Measurements from ENCODE around the gene NUDCD3.
"Not testable (repeated sequence)": the region's sequence is repeated elsewhere in the genome, so short reads cannot be mapped to it uniquely, and the experiment has no call there.

NUDCD3 gene

DNA sequence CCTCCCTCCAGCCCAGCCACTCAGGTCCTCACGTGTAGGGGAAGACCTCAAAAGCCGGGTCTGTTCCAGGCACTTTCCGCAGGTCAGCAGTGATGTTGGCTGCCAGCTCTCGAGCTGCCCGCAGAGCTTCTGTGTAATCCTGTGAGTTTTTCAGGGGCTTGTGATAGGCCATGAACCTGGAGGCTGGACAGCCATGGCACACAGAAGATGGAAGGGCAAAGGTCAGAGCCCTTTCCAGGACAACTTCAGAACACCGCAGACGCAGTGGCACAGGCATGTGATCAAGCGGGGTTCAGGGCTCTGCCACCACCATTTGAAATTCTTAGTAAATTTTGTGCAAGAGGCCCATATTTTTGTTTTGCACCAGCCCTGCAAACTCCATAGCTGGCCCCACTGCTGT lies 26.7 kb upstream of the NUDCD3 start:
- no peak for DNase-seq (ENCODE audit: low spot score)

DNA sequence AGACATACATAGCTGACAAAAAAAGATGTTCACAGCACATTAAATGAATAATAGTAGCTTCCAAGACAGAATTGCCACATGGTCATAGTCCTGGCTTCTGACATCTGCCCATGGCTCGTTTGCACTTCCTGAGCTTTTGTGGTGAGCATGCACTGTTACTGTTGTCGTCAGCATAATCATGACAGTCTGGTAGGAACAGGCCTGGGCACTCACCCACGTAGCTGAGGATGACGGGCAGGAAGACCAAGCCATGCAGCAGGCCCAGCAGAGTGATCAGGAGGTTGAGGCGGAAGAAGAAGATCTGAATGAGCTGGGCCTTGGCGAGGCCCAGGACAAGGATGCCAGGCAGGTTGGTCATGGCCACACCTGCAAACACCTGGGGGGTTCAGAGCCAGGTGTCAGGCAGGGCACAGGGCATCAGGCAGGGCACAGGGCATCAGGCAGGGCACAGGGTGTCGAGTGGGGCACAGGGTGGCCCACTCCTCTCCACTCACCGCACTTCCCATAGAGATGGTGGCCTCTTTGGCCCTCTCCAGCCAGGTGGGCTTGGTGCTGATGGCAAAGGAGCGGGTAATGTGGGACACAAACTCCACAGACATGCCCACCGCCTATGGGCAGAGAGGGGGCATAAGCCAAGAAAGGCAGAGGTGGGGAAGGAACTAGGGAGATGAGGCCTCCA lies 25.3 kb upstream of the NUDCD3 start:
- DNase-seq (ENCODE audit: low spot score): no peak

DNA sequence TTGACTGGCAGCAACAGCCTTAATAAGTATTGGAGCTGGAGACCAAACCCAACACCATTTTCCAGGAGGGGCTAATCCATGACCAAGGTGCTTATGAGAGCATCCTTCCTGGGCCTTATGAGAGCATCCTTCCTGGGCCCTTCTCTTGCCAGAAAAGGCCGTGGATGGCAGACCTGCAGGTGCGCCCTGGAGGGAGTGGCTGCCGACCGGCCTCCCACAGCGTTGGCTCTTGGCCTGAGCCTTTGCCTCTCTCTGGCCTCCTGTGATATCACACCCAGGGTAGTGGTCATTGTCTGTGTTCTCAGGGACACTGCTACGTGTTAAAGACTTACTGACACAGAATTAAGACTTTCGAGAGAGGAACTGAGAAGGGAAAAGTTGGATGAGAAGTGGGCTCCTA lies 22.3 kb upstream of the NUDCD3 start:
- no peak for DNase-seq (ENCODE audit: low spot score)

DNA sequence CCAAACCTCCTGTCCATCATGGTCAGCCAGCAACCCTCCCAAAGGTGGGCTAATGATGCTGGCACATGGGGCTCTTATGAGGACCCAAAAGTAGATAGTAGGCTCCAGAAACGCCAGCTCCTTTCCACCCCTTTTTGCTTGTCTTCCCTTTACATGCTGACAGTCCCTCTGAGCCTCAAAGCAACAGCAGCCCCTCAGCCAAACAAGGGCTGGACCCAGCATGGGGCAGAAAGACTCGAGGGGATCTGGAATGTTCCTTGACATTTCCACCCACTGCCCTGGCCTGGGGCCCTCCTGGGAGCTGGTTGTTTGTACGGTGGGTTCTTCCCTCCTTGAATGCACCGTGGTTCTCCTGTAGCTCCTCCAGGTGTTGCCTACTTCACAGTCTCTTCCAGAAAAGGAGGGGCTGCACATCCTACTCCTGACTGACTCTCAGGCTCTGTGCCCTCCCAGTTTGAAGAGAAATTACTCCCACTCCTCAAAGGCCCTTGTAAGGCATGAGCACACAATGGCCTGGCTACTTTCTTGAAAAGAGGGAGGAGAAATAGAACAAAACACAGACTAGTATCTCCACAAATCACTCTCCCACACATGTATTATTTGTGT lies 21.5 kb upstream of the NUDCD3 start:
- no peak for DNase-seq (ENCODE audit: low spot score)

DNA sequence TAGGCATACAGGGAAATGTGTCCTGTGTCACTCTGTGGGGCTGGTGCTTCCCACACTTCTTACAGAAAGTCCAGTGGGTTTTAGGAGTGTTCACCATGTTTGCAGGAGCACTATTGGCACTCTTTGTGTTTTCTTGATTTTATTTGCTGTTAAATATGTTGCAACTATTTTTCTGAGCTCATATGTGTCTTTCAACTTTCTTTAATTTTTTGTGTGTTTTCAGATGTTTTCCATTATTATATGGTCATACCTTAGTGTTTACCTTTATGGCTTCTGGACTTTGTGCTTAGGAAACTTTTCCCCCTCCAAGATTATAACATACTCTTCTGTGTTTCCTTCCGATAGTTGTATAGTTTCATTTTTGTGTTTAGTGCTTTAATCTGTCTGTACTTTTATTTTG lies 20.8 kb upstream of the NUDCD3 start:
- no peak for DNase-seq (ENCODE audit: low spot score)

DNA sequence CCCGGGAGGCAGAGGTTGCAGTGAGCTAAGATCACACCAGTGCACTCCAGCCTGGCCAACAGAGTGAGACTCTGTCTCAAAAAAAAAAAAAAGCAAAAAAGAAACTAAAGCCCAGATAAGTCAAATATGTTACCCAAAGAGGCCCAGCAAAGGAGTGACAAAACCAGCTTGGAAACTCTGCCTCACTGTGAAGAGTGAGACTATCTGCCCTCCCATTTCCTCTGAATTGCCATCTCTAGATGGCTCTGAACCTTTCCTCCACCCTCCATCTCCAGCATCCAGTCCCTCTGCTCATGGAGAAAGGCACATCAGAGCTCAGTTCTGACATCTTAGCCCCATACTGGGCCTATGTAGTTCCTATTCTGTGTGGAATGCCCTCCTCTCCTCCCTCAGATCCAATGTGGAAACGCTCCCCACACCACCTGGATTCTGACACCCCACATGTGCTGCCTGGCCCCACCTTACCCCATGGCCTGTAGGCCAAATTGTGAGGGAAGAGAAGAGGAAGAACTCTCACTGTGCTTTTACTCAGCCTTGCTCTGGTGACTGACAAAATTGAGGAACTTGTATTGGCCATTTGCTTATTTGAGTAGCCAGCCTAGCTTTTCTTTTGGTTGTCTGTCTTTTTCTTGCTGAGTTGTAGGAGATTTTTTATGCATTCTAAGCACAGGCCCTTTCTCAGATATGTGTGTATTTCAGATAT lies 18.0 kb upstream of the NUDCD3 start:
- no peak for DNase-seq (ENCODE audit: low spot score)

DNA sequence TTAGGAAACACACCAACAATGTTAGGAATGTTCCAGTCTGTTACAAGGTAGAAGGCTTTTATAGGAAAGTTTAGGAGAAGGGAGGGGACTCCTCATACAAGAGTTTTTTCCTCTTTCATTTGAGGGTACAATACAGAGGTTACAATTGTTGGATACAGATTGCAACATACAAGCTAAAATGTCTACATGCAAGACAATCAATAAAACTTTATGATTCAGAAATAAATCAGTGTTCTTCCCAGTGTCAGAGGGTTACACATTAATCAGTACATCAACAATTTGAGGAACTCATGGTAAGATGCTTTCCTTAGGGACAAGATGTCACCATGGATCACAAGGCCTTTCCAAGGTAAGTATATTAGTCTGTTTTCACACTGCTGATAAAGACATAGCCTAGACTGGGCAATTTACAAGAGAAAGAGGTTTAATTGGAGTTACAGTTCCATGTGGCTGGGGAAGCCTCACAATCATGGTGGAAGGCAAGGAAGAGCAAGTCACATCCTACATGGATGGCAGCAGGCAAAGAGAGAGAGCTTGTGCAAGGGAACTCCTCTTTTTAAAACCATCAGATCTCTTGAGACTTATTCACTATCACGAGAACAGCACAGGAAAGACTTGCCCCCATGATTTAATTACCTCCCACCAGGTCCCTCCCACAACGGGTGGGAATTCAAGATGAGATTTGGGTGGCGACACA lies 16.3 kb upstream of the NUDCD3 start:
- not testable (repeated sequence) for DNase-seq (ENCODE audit: low spot score)

DNA sequence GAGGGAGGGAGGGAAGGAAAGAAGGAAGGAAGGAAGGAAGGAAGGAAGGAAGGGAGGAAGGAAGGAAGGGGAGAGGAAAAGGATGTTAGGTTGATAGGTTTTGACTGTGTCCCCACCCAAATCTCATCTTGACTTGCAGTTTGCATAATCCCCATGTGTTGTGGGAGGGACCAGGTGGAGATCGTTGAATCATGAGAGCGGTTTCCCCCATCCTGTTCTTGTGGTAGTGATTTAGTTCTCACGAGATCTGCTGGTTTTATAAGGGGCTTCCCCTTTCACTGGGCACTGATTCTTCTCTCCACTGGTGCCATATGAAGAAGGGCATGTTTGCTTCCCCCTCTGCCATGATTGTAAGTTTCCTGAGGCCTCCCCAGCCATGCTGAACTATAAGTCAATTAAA lies 15.1 kb upstream of the NUDCD3 start:
- DNase-seq (ENCODE audit: low spot score): no peak

DNA sequence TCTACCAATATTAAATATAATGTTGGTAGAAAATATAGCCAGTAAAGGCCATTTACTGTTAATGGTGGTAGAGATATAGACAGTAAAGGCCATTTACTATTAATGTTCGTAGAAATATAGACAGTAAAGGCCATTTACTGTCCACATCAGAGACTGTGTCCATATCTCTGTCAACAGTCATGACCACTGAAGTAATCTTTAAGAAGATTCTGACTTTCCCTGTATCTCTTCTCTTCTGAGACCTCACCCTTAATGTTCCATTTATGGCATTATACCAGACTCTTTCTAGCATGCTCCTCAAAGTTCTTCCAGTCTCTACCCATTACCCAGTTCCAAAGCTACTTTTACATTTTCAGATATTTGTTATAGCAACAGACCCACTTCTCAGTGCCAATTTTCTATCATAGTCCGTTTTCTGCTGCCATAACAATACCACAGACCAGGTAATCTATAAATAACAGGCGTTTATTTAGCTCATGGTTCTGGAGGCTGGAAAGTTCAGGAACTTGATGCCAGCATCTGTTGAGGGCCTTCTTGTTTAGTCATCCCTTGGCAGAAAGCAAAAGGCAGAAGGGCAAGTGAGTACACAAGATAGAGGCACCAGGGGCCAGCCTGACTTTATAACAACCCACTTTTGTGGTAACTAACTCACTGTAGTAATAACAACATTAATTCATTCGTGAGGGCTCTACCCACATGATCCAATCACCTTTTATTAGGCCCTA lies 7.9 kb upstream of the NUDCD3 start:
- no peak for DNase-seq (ENCODE audit: low spot score)

DNA sequence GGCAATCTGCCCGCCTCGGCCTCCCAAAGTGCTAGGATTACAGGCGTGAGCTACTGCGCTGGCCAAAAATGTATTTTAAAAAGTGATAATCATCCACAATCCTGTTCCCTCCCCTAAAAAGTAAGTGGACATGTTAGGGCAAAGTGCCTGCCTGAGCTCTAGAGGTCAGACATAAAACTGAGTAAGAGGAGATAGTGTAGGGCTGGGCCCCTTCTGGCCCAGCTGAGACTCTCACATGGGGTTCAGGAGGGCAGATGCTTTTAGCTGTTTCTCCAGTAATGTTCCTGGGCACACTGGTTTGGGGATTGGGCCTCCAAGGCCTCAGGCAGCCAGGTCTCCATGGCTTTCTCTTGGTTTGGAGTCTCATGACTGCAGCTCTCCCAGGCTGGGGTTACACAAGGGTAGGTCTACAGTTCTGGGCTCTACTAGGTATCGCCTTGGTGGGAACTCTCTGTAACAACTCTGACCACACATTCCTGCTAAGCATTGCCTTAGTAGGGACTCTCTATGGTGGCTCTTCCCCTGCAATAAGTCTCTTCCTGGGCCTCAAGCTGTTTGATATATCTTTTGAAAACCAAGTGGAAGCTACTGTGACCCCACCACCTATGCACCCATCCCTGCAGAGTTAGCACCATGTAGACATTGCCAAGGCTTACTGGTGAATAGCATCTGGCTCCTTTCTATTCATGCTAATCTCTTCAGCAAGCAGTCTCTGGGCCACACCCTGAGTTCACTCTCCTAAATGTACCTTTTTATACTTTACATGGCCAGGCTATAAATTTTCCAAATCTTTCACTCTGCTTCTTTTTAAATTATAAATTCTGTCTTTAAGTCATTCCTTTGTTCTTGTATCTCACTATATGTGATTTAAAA lies 6.9 kb upstream of the NUDCD3 start:
- DNase-seq (ENCODE audit: low spot score): no peak

DNA sequence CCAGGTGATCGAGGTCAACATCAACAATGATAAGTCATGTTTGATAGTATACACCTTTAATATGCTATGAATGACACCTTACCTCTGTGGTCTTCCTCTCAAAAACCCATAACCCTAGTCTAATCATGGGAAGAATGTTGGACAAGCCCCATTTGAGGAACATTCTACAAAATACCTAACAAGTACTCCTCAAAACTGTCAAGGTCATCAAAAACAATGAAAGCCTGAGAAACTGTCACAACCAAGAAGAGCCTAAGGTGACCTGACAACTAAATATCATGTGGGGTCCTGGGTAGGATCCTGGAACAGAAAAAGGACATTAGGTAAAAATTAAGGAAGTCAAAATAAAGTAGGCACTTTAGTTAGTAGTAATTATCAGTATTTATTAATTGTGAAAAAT lies 5.9 kb upstream of the NUDCD3 start:
- no peak for DNase-seq (ENCODE audit: low spot score)

DNA sequence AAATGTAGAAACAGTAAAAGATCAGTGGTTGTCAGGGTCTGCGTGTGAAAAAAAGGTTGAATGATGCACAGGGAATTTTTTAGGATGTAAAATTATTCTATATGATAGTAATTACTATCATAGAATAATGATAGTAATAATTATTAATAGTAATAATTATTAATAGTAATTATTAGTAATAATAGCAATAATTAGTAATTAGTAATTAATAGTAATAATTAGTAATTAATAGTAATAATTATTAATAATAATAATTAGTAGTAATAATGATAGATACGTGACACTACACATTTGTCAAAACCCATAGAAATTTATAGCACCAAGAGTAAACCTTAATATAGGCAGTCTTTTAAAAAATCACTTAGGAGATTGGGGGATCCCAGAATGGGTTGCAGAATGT lies 4.5 kb upstream of the NUDCD3 start:
- no peak for DNase-seq (ENCODE audit: low spot score)

DNA sequence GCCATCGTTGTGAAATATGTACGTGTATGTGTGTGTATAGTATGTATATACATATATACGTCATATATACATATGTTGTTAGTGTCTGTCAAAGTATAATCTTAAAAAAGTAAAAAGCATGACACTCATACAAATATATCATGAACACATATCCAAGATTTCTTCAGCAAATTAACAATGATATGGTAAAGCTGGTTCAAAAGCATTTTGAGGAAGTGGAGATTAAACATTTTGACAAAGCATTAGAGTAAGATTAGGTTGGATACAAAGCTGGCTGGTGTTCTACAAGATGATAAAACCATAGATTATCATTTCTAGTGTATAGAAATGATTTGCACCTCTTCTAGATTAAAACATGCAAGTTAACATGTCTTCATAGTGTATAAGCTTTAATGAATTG lies 771 bp upstream of the NUDCD3 start:
- DNase-seq (ENCODE audit: low spot score): no peak

DNA sequence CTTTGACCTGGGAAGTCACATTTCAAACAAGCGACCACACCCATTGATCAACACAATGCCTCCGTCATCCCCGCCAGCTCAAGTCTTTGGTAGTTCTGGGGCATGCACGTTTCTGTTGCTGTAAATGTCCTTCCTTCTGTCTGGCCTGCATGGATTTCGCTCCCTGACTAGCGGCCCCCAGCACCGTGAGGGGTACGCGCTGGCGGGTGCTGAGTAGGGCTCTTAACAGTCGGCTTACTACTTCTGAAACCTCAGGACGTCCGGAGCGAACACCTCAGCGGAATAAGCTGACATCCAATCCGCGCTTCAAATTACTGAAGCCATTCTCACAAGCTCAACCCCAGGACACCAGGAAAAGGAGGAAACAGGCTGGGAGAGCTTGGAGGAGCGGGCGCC lies 505 bp downstream of the NUDCD3 start:
- DNase-seq (ENCODE audit: low spot score): peak; percentile 48

DNA sequence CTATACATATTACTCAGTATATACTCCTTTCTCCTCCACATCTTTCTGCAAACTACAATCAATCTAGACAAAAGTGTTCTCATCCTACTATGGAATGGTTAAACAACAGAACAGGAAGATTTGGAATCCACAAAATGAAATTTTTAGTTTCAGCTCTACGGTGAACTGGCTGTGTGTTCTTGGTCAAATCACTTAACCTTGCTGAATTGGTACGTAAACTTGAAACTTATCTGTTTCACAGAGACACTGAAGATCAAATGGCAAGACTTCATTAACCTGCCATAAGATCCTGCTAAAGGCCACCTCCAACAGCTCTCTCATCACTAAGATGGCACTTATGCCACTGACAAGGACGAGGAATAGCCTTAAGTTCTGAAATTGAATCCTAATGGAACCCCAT lies 1.5 kb downstream of the NUDCD3 start:
- DNase-seq (ENCODE audit: low spot score): no peak

DNA sequence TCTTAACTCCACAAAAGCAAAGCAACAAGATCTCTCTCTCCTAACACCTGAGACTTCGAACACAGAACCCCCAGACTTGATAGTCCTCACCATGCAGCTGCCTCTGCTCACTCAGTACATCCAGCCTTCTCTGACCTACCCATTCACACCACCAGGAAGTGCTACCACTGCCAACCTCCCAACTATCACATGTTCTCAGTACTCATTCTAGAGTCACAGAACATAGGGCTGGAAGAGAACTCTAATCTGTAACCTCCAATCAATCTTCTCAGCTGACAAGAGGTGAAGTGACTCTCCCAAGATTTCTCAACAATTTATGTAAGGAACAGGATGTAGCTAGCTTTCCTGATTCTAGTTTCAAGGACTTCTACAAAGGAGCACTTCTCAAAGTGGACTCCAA lies 3.8 kb downstream of the NUDCD3 start:
- peak; percentile 75 for DNase-seq (ENCODE audit: low spot score)

DNA sequence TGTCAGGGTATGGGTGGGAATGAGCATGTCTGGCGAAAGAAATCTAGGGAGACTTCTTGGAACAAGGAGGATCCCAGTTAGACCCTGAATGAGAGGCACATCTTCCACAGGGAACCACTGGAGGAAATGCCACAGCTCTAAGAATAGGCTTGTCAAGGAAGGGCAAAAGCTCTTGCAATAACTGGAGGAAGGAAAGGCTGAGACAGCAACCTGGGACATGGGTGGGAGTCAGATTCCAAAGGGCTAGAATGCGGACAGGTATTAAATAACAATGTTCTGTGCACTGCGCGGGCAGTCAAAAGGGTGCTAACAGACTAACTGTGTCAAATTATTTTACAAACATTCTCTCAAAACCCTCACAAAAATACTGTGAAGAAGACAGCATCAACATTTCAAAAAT lies 4.5 kb downstream of the NUDCD3 start:
- DNase-seq (ENCODE audit: low spot score): no peak

DNA sequence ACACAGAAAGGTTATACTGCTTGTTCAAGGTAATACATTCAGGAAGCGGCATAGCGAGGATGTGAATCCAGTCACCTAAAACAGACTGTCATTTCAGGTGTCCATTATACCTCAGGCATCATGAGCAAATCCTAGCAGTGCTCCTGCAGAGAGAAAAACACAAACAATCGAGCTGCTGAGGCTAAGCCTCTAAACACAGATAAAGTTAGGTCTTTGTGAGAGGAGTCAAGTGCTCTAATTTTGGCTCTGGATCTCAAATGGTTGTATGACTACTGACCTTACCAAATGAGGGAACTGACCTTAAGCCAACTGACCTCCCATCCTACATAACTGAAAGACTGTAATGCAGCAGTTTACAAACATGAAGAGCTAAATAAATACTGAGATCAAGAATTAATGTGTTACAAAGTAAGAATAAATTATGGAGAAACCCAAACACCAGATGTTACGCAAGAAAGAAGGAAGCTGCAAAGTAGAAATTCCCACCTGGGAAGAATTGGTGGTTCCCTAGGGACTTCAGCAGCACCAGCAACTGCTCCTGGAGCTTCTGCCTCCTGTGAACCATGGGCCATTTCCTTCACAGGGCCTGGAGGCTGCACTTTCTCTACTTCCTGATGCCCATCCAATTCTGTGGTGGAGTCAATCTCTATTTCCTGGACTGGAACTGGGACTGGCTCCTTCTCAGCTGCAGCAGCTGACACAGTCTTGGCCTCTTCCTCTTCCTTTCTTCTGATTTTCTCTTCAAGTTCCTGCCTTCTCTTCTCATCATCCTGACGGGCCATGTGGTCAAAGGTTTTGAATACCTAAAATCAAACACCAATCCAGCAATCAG lies 5.8 kb downstream of the NUDCD3 start:
- peak; percentile 28 for DNase-seq (ENCODE audit: low spot score)

DNA sequence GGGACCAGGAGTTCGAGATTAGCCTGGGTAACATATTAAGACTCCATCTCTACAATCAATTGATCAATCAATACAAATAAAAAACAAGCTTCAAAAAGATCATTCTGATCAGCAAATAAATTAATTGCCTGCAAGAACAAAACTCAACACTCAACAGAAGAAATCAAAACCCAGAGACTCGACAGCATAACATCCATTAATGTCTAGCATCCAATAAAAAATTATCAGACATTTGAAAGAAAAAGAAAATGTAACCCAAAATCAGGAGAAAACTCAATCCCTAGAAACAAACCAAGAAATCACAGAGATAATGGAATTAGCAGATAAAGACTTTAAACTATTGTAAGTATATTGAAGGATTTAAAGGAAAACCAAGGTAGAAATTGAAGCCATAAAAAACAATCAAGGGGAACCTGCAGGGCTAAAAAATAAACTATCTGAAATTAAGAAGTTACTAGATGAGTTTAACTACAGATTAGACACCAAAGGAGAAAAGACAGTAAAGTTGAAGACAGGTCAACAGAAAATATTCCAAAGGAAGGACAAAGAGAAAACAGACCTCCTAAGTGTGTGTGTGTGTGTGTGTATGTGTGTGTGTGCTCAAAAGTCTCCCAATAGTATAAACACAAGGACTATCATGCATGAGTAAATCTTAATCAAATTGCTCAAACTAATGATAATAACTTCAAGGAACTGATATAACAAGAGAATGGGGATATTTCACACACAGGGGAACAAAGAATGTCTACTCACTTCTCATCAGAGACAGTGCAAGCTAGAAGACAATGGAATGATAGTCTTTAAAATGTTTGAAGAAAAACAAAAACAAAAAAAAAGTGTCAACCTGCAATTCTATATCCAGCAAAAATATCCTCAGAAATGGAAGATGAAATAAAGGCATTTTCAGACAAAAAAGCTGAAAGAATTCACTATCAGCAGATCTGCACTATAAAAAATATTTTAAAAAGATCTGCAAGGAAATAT lies 7.7 kb downstream of the NUDCD3 start:
- DNase-seq (ENCODE audit: low spot score): no peak

All from kidney tubule cell (primary cell).